Neural cell (in vitro differentiated cells): ENCODE measurements around the gene PRDX3.

Experiments used
- EP300 ChIP-seq: fragments of 450-650 bp; conservative IDR thresholded peaks from 2 replicates; pipeline ENCODE4 v1.6.1; 2014; ENCODE audit warnings: antibody characterized with exemption, mild to moderate bottlenecking, moderate library complexity; ENCODE audit not compliant: poor library complexity, severe bottlenecking
- EZH2 ChIP-seq: fragments of 200-600, 300-800 bp; shearing (Covaris generic), sonication (generic); IDR thresholded peaks from 2 replicates; pipeline ENCODE4 v1.6.1; 2014; ENCODE audit warnings: antibody characterized with exemption, low read length, borderline replicate concordance, mild to moderate bottlenecking; ENCODE audit not compliant: insufficient read depth, poor library complexity, severe bottlenecking
- POLR2AphosphoS5 ChIP-seq: IDR thresholded peaks from 2 replicates; pipeline ENCODE4 v1.6.1; 2012
- SMC3 ChIP-seq: fragments of 450-650 bp; conservative IDR thresholded peaks from 2 replicates; pipeline ENCODE4 v1.6.1; 2014; ENCODE audit warnings: antibody characterized with exemption, mild to moderate bottlenecking, moderate library complexity; ENCODE audit not compliant: poor library complexity
- TAF1 ChIP-seq: IDR thresholded peaks from 2 replicates; pipeline ENCODE4 v1.6.1; 2012; ENCODE audit warnings: low read depth
- TF ChIP-seq, protein P1 (sequence below): fragments of 450-650 bp; IDR thresholded peaks from 2 replicates; pipeline ENCODE4 v1.5.1; 2014; ENCODE audit warnings: antibody characterized with exemption, mild to moderate bottlenecking, moderate library complexity; ENCODE audit not compliant: poor library complexity, severe bottlenecking
- TF ChIP-seq, protein P2 (sequence below): IDR thresholded peaks from 2 replicates; pipeline ENCODE4 v1.6.1; 2012; ENCODE audit warnings: borderline replicate concordance

DNA sequence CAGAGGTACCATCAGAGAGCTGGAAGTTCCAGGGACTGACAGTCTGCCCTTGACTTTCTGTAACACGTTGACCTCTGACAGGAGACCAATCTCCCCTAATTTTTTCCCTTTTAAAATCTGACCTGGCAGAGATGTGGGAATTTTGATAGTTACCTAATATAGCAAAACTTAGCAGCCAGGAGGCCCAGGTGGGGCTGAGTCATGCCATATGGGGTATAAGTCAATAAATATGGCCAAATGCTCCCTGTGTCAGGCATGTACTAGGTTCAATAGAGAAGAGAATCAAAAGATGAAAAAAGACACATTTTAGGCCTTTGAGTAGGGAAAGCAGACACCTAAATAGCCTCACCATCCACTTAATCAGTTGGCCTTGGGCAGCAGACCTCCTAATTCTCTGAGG lies 22.6 kb upstream of the PRDX3 start:
- TF ChIP-seq, protein P1, sequence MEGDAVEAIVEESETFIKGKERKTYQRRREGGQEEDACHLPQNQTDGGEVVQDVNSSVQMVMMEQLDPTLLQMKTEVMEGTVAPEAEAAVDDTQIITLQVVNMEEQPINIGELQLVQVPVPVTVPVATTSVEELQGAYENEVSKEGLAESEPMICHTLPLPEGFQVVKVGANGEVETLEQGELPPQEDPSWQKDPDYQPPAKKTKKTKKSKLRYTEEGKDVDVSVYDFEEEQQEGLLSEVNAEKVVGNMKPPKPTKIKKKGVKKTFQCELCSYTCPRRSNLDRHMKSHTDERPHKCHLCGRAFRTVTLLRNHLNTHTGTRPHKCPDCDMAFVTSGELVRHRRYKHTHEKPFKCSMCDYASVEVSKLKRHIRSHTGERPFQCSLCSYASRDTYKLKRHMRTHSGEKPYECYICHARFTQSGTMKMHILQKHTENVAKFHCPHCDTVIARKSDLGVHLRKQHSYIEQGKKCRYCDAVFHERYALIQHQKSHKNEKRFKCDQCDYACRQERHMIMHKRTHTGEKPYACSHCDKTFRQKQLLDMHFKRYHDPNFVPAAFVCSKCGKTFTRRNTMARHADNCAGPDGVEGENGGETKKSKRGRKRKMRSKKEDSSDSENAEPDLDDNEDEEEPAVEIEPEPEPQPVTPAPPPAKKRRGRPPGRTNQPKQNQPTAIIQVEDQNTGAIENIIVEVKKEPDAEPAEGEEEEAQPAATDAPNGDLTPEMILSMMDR = no peak
- TF ChIP-seq POLR2AphosphoS5 (no peak), EP300 (no peak), EZH2 (no peak), SMC3 (no peak), TAF1 (no peak)
- TF ChIP-seq, protein P2, sequence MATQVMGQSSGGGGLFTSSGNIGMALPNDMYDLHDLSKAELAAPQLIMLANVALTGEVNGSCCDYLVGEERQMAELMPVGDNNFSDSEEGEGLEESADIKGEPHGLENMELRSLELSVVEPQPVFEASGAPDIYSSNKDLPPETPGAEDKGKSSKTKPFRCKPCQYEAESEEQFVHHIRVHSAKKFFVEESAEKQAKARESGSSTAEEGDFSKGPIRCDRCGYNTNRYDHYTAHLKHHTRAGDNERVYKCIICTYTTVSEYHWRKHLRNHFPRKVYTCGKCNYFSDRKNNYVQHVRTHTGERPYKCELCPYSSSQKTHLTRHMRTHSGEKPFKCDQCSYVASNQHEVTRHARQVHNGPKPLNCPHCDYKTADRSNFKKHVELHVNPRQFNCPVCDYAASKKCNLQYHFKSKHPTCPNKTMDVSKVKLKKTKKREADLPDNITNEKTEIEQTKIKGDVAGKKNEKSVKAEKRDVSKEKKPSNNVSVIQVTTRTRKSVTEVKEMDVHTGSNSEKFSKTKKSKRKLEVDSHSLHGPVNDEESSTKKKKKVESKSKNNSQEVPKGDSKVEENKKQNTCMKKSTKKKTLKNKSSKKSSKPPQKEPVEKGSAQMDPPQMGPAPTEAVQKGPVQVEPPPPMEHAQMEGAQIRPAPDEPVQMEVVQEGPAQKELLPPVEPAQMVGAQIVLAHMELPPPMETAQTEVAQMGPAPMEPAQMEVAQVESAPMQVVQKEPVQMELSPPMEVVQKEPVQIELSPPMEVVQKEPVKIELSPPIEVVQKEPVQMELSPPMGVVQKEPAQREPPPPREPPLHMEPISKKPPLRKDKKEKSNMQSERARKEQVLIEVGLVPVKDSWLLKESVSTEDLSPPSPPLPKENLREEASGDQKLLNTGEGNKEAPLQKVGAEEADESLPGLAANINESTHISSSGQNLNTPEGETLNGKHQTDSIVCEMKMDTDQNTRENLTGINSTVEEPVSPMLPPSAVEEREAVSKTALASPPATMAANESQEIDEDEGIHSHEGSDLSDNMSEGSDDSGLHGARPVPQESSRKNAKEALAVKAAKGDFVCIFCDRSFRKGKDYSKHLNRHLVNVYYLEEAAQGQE = no peak
